T-helper 2 cell (primary cell): ENCODE results near the gene RND2.

ENCODE experiments used
- DNase-seq, 5 experiments: peaks; one replicate each; pipeline versions ENCODE4 v3.0.0 to v3.0.0-alpha.2; 2012 to 2022

RND2 gene

DNA sequence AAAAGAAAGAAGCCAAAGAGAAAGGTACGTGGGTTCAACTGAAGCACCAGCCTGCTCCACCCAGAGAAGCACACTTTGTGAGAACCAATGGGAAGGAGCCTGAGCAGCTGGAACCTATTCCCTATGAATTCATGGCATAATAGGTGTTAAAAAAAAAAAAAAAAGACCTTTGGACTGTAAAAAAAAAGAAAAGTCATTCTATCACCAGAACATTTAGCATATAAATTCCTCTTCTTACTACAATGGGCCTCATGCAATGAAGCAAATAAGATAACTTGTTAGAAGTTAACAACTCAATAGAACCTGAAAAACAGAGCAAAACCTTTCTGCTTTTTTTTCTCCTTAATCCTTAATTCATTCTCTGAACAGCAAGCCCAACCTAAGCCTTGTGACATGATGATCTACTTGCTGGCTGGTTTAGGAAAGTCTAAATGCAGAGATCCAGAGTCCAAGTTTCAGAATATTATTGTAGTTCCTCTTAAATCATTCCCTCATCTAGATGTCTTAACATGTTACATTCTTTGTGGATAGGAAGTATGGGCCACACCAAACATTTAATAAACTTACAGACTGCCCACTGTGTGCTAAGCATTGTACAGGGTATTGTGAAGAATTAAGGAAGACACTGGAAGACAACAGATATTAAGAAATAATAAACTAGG lies 54.7 kb downstream of the RND2 start:
- no peak for DNase-seq
